ENCODE data around the gene EGFL8.
"Not testable (repeated sequence)": the region's sequence is repeated elsewhere in the genome, so short reads cannot be mapped to it uniquely, and the experiment has no call there.

The EGFL8 gene

GRCh38 chr6:32190911-32191677, 26.7 kb downstream of the EGFL8 start:
- Histone ChIP-seq H3K4me2 (ENCODE audit: low read length) (peak overlapping the region; percentile 100), H3K79me2 (ENCODE audit: low read length) (peaks cover 48% of the 10 kb centered on the region), H3K9ac (ENCODE audit: low read length) (peak overlapping the region; percentile 100), H3K4me3 (ENCODE audit: low read length) (peak overlapping the region; percentile 93), H3K27ac (ENCODE audit: low read length) (peak overlapping the region; percentile 97), H3K27me3 (ENCODE audit: low read depth, low read length) (no peaks in the 10 kb centered on the region), H3K4me1 (ENCODE audit: low read length) (peaks cover 55% of the 10 kb centered on the region), H3K9me3 (ENCODE audit: insufficient read depth, low read length) (no peaks in the 10 kb centered on the region), H2AFZ (ENCODE audit: low read depth, low read length) (no peak overlapping the region), H3K36me3 (replicated peaks; ENCODE audit: low read depth, low read length) (peaks cover 18% of the 10 kb centered on the region), H4K20me1 (ENCODE audit: insufficient read depth, low read length) (no peaks in the 10 kb centered on the region)
- TF ChIP-seq EZH2phosphoT487 (IDR thresholded peaks at IDR 0.05; ENCODE audit: low read depth) (no peak), CTCF (IDR thresholded peaks at IDR 0.05; ENCODE audit: low read depth, low read length) (no peak)

GRCh38 chr6:32191696-32192607, 27.6 kb downstream of the EGFL8 start:
- Histone ChIP-seq H2AFZ (ENCODE audit: low read depth, low read length) (no peak overlapping the region), H4K20me1 (ENCODE audit: insufficient read depth, low read length) (no peaks in the 10 kb centered on the region), H3K4me3 (ENCODE audit: low read length) (peak overlapping the region; percentile 93), H3K36me3 (replicated peaks; ENCODE audit: low read depth, low read length) (peaks cover 16% of the 10 kb centered on the region), H3K4me1 (ENCODE audit: low read length) (peaks cover 51% of the 10 kb centered on the region), H3K27ac (ENCODE audit: low read length) (peak overlapping the region; percentile 97), H3K9me3 (ENCODE audit: insufficient read depth, low read length) (no peaks in the 10 kb centered on the region), H3K79me2 (ENCODE audit: low read length) (peaks cover 48% of the 10 kb centered on the region), H3K9ac (ENCODE audit: low read length) (peak overlapping the region; percentile 100), H3K27me3 (ENCODE audit: low read depth, low read length) (no peaks in the 10 kb centered on the region), H3K4me2 (ENCODE audit: low read length) (peak overlapping the region; percentile 100)
- TF ChIP-seq EZH2phosphoT487 (IDR thresholded peaks at IDR 0.05; ENCODE audit: low read depth) (no peak), CTCF (IDR thresholded peaks at IDR 0.05; ENCODE audit: low read depth, low read length) (no peak)

GRCh38 chr6:32192608-32193039, 28.2 kb downstream of the EGFL8 start, which contains the start of gene GPSM3:
TSS of gene GPSM3 (minus strand) at chr6:32192643. CDS start at chr6:32192513, 130 bp downstream.
- Histone ChIP-seq H2AFZ (ENCODE audit: low read depth, low read length) (no peak within 1 kb of the TSS), H3K27ac (ENCODE audit: low read length) (peak within 1 kb of the TSS; percentile 97), H3K4me1 (ENCODE audit: low read length) (peaks cover 51% of the 10 kb centered on the region)

GRCh38 chr6:32193096-32193495, 28.7 kb downstream of the EGFL8 start:
- peak overlapping the region; percentile 100; the same call in 1 of the 2 replicates for H3K9ac ChIP-seq (ENCODE audit: low read length)
- H3K36me3 ChIP-seq (replicated peaks; ENCODE audit: low read depth, low read length): peaks cover 12% of the 10 kb centered on the region
- H3K4me1 ChIP-seq (ENCODE audit: low read length): peaks cover 46% of the 10 kb centered on the region
- H3K27ac ChIP-seq (ENCODE audit: low read length): peak overlapping the region; percentile 97
- H3K9me3 ChIP-seq (ENCODE audit: insufficient read depth, low read length); H4K20me1 ChIP-seq (ENCODE audit: insufficient read depth, low read length); H3K27me3 ChIP-seq (ENCODE audit: low read depth, low read length); H2AFZ ChIP-seq (ENCODE audit: low read depth, low read length): not testable (repeated sequence)
- peaks cover 41% of the 10 kb centered on the region for H3K79me2 ChIP-seq (ENCODE audit: low read length)
- H3K4me2 ChIP-seq (ENCODE audit: low read length): peak overlapping the region; percentile 100
- H3K4me3 ChIP-seq (ENCODE audit: low read length): peak overlapping the region; percentile 93

More at GRCh38 chr6:32192608-32193039, 28.2 kb downstream of the EGFL8 start, which contains the start of gene GPSM3:
- Histone ChIP-seq H3K4me3 (ENCODE audit: low read length) (peak within 1 kb of the TSS; percentile 93), H4K20me1 (ENCODE audit: insufficient read depth, low read length) (no peaks in the 10 kb centered on the region), H3K9ac (ENCODE audit: low read length) (peak within 1 kb of the TSS; percentile 100), H3K4me2 (ENCODE audit: low read length) (peak within 1 kb of the TSS; percentile 100), H3K27me3 (ENCODE audit: low read depth, low read length) (no peaks in the 10 kb centered on the region), H3K79me2 (ENCODE audit: low read length) (peaks cover 45% of the 10 kb centered on the region), H3K36me3 (replicated peaks; ENCODE audit: low read depth, low read length) (peaks cover 15% of the 10 kb centered on the region), H3K9me3 (ENCODE audit: insufficient read depth, low read length) (no peaks in the 10 kb centered on the region)
- no peak for TF ChIP-seq CTCF (IDR thresholded peaks at IDR 0.05; ENCODE audit: low read depth, low read length)
- no peak for TF ChIP-seq EZH2phosphoT487 (IDR thresholded peaks at IDR 0.05; ENCODE audit: low read depth)
